BLaER1 treated with 17β-estradiol and CSF1 and Interleukin-3, amounts not matched to agents 10 nM and 100 nM (cell line): ENCODE data around the gene C12orf57.

Source experiments
- H3K27ac ChIP-seq, 11 experiments: shearing (Covaris generic); formaldehyde crosslinking; 2 replicates each; pipeline ENCODE4 v1.8.1; 2022
- H3K27me3 ChIP-seq, 11 experiments: shearing (Covaris generic); formaldehyde crosslinking; 2 replicates each; pipeline ENCODE4 v1.8.1; 2022
- H3K36me3 ChIP-seq, 11 experiments: shearing (Covaris generic); formaldehyde crosslinking; 2 replicates each; pipeline ENCODE4 v1.8.1; 2022
- H3K4me1 ChIP-seq, 10 experiments: shearing (Covaris generic); formaldehyde crosslinking; 2 replicates each; pipeline ENCODE4 v1.8.1; 2022
- H3K4me2 ChIP-seq, 11 experiments: shearing (Covaris generic); formaldehyde crosslinking; 2 replicates each; pipeline ENCODE4 v1.8.1; 2022
- H3K4me3 ChIP-seq, 10 experiments: shearing (Covaris generic); formaldehyde crosslinking; 2 replicates each; pipeline ENCODE4 v1.8.1; 2022
- H3K9ac ChIP-seq, 11 experiments: shearing (Covaris generic); formaldehyde crosslinking; 2 replicates each; pipeline ENCODE4 v1.8.1; 2022
- H3K9me3 ChIP-seq, 11 experiments: shearing (Covaris generic); formaldehyde crosslinking; replicated peaks in 1 of 11; 2 replicates each; pipeline ENCODE4 v1.8.1; 2022
- H4K20me1 ChIP-seq, 11 experiments: shearing (Covaris generic); formaldehyde crosslinking; 2 replicates each; pipeline ENCODE4 v1.8.1; 2022
- Cebpa-rat ChIP-seq, 11 experiments: shearing (Covaris generic); IDR thresholded peaks; 2 replicates each; pipeline ENCODE4 v1.8.1; 2022

Gene C12orf57

DNA sequence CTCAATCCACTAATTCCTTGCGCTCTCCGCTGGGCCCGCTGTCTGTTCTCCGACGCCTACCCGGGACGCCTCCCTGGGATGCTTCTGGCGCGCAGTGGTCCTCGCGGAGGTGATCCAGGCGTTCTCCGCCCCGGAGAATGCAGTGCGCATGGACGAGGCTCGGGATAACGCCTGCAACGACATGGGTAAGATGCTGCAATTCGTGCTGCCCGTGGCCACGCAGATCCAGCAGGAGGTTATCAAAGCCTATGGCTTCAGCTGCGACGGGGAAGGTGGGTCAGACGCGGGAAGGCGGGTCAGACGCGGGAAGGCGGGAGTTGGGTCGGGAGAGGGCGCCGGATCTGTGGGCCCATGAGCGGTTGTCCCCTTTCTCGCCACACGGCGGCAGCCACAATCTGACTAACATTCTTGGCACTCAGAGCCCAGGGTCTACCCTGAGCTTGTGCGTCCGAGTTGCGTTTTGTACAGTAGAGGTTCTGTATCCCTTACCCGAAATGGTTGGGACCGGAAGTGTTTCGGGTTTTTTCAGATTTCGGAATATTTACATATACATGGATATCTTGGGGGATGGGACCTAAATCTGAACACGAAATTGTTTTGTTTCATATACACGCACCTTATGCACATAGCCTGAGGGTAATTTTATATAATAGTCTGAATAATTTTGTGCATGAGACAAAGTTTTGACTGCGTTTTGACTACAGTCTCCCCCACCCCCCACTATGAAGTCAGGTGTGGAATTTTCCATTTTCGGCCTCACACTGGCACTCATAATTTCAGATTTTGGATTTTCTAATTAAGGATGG lies 762 bp downstream of the C12orf57 start:
- Histone ChIP-seq H3K9ac (peak overlapping the region; percentile 77 to 98 (median 89)), H3K4me3 (peak overlapping the region; percentile 60 to 79 (median 73)), H3K27ac (peak overlapping the region; percentile 86 to 96 (median 93); a peak in 21 of 22 replicates), H3K4me2 (peak overlapping the region; percentile 87 to 100 (median 97)), H3K36me3 (peaks cover 5 to 31% (median 22%) of the 10 kb centered on the region in 11 experiments; a peak in 20 of 22 replicates), H3K9me3 (no peaks in the 10 kb centered on the region), H4K20me1 (no peaks in the 10 kb centered on the region), H3K27me3 (no peaks in the 10 kb centered on the region), H3K4me1 (peaks cover 54 to 75% (median 65%) of the 10 kb centered on the region in 10 experiments)
- TF ChIP-seq Cebpa-rat (IDR thresholded peaks at IDR 0.05) = no peak

DNA sequence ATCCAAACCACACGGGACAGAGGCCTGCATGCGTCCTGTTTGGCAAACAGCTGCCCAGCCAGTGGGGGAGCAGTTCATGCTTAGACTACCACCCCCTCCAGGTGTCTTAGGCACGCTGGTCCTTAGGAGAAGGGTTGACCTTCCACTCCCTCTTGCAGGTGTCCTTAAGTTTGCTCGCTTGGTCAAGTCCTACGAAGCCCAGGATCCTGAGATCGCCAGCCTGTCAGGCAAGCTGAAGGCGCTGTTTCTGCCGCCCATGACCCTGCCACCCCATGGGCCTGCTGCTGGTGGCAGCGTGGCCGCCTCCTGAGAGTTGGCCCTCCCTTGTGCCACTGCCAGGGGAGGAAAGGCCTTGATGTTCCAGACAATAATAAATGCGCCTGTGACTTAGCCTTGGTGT lies 1.8 kb downstream of the C12orf57 start:
- peak overlapping the region; percentile 87 to 100 (median 97) for H3K4me2 ChIP-seq
- peaks cover 5 to 21% (median 12%) of the 10 kb centered on the region in 11 experiments; a peak in 20 of 22 replicates for H3K36me3 ChIP-seq
- no peak for TF ChIP-seq Cebpa-rat (IDR thresholded peaks at IDR 0.05)
- peaks cover 65 to 85% (median 75%) of the 10 kb centered on the region in 10 experiments for H3K4me1 ChIP-seq
- H3K9me3 ChIP-seq = no peaks in the 10 kb centered on the region
- no peaks in the 10 kb centered on the region for H3K27me3 ChIP-seq
- peak overlapping the region; percentile 58 to 98 (median 89); a peak in 21 of 22 replicates for H3K9ac ChIP-seq
- H3K27ac ChIP-seq = peak overlapping the region; percentile 44 to 96 (median 91); a peak in 21 of 22 replicates
- H3K4me3 ChIP-seq = peak overlapping the region; percentile 31 to 79 (median 73); a peak in 19 of 20 replicates
- no peaks in the 10 kb centered on the region for H4K20me1 ChIP-seq

DNA sequence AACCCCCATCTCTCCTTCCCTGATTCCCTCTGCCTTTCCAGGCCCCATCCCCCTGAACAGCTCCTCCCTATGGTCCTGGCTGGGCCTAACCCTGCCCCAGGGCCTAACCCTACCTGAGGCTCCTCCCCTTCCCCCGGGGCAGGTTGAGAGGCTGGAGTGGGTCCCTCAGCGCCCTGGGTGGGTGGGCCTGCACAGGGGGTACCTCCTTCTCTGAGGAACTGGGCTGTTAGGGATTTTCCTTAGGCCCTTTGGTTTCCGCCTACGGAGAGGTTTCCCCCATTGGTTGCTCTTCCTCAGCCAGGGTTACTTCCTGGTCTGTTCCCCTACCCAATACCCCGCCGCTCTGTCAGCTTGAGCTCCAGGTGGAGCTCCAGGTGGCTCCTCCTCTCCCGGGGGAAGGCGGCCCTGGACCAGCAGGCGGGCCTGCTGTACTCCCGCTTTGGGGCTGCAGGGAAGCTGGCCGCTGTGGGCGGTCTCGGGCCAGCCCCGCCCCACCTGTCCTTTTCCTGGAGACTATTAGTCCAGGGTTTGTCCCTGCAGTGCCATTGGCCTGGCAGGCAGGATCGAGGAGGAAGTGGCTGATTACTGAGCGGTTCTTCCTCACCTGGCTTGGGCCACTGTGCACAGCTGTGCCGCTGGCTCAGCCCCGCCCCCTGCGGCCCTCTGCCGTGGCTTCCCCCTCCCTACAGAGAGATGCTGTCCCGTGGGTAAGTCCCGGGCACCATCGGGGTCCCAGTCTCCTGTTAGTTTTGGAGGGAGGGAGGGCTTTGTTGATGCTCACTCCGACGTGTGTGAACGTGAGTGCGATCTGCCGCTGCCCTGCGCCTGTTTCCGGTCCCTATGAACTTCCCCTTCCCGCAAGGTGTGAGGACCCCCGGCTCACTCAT lies 2.5 kb downstream of the C12orf57 start:
- no peak for TF ChIP-seq Cebpa-rat (IDR thresholded peaks at IDR 0.05)
- Histone ChIP-seq H3K4me1 (peaks cover 69 to 90% (median 79%) of the 10 kb centered on the region in 10 experiments), H4K20me1 (no peaks in the 10 kb centered on the region), H3K9ac (peak overlapping the region; percentile 58 to 98 (median 89); a peak in 21 of 22 replicates), H3K36me3 (peaks cover 5 to 14% (median 5%) of the 10 kb centered on the region in 11 experiments; a peak in 18 of 22 replicates), H3K4me3 (peak overlapping the region; percentile 31 to 79 (median 73)), H3K4me2 (peak overlapping the region; percentile 87 to 100 (median 97)), H3K27me3 (no peaks in the 10 kb centered on the region), H3K27ac (peak overlapping the region; percentile 44 to 96 (median 91); a peak in 21 of 22 replicates), H3K9me3 (no peaks in the 10 kb centered on the region)

DNA sequence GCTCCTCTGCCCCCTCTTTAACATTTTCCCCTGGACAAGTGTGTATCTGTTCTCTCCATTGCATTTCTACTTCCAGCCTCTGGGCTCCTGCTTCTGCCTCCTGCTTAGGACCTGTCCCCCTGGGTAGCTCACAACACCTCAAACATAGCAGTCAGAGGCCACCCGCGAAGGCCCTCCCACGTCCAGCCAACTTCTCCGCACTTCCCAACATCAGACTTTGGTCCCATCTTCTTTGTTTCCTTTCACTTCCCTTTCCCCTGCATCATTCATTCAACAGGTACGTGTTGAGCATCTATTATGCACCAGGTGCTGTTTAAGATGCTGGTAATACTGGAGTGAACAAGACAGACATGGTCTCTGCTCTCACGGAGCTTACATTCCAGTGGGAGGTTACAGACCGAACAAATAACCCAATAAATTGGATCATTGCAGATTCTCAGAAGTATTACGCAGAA lies 3.1 kb downstream of the C12orf57 start:
- Histone ChIP-seq H3K36me3 (peaks cover 0 to 7% (median 0%) of the 10 kb centered on the region in 11 experiments; a peak in 8 of 22 replicates), H3K4me3 (peak overlapping the region; percentile 31 to 79 (median 73)), H3K4me1 (peaks cover 68 to 92% (median 76%) of the 10 kb centered on the region in 10 experiments), H3K9me3 (no peaks in the 10 kb centered on the region), H3K9ac (peak overlapping the region in 10 of 11 experiments; percentile 77 to 98 (median 90); a peak in 19 of 22 replicates), H3K27ac (peak overlapping the region in 10 of 11 experiments; percentile 56 to 96 (median 92); a peak in 16 of 22 replicates), H4K20me1 (no peaks in the 10 kb centered on the region), H3K27me3 (no peaks in the 10 kb centered on the region), H3K4me2 (peak overlapping the region; percentile 87 to 100 (median 97))
- TF ChIP-seq Cebpa-rat (IDR thresholded peaks at IDR 0.05) = no peak

DNA sequence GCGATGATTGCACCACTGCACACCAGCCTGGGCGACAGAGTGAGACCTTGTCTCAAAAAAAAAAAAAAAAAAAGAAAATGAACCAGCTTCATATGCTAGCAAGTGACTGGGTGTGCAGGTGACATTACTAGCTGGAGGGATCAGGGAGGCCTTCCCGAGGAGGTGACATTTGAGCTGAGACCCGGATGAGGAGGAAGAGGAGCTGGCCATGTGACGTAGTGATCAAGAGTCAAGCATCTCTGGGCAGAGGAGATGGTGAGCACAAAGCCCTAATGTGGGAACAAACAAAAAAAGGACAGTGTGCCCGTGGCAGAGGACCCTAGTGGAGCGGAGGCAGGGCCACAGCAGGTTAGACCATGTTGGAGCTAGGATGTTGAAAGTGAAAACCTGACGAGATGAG lies 3.8 kb downstream of the C12orf57 start:
- Histone ChIP-seq H3K4me3 (no peak overlapping the region), H3K4me1 (peaks cover 64 to 92% (median 72%) of the 10 kb centered on the region in 10 experiments), H3K4me2 (peak overlapping the region in 6 of 11 experiments; percentile 5 to 99 (median 98); a peak in 3 of 22 replicates)

DNA sequence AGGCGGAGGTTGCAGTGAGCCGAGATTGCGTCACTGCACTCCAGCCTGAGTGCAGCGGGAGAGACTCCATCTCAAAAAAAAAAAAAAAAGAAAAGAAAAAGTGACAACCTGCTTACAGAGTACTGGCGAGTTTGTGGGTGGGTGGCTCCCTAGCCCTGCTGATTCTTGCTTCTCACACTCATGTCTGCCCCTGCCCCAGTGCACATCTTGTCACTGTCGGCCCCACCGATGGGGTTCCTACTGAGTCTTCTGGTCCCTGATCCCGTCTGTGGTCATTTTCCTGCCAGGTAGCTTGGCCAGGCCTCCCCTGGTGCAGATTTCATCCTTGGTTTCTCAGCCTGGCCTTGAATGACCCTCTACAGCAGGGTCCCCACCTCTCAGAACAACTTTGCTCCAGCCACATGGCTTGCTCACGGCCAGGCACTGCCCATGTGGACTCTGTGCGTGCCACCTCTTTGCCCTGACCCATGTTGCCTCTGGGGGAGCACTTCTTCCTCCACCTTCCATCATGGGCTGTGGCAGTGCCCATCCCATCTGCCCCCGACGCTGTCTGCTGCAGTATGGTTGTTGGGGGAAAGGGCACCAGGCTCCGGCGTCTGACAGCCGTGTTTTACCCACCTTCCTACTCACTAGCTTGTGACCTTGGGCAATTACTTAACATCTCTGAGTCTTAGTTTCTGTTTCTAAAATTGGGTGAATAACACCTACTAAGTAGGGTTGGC lies 5.2 kb downstream of the C12orf57 start:
- Histone ChIP-seq H3K4me1 (peaks cover 58 to 91% (median 76%) of the 10 kb centered on the region in 10 experiments), H3K27ac (peak overlapping the region in 8 of 11 experiments; percentile 8 to 93 (median 26); a peak in 8 of 22 replicates), H3K4me2 (peak overlapping the region; percentile 45 to 99 (median 67)), H3K4me3 (no peak overlapping the region), H4K20me1 (peaks cover 0 to 9% (median 0%) of the 10 kb centered on the region in 11 experiments; a peak in 2 of 22 replicates), H3K9me3 (no peaks in the 10 kb centered on the region), H3K9ac (peak overlapping the region in 6 of 11 experiments; percentile 7 to 43 (median 15); a peak in 5 of 22 replicates), H3K27me3 (no peaks in the 10 kb centered on the region), H3K36me3 (peaks cover 0 to 15% (median 0%) of the 10 kb centered on the region in 11 experiments; a peak in 5 of 22 replicates)
- TF ChIP-seq Cebpa-rat (IDR thresholded peaks at IDR 0.05) = peak in 2 of 11 experiments; percentile 38 to 56; a peak in 1 of 22 replicates

More for the DNA sequence above, 3.8 kb downstream of the C12orf57 start:
- H3K27ac ChIP-seq = no peak overlapping the region; a peak in 1 of 22 replicates
- no peaks in the 10 kb centered on the region for H3K27me3 ChIP-seq
- no peaks in the 10 kb centered on the region for H4K20me1 ChIP-seq
- TF ChIP-seq Cebpa-rat (IDR thresholded peaks at IDR 0.05) = no peak
- no peaks in the 10 kb centered on the region for H3K9me3 ChIP-seq
- H3K36me3 ChIP-seq = peaks cover 0 to 9% (median 0%) of the 10 kb centered on the region in 11 experiments; a peak in 6 of 22 replicates
- no peak overlapping the region for H3K9ac ChIP-seq

DNA sequence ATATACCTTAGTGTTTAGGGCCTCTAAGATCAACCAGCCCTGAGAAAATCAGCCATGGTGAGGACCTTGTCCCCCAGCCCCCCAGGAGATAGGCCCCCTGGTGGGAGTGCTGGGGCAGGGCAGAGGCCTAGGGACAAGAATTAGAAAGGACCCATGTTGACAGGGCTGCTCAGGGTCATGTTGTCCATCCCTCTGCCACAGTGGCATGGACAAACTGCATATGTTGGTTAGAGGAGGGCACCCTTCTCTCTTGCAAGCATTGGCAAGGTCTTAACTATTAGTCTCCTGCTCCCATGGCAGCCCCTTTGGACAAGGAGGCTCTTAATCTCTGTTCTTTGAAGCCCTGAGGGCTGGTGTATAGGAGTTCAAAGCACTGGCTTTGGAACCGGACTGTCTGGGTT lies 6.6 kb downstream of the C12orf57 start:
- Histone ChIP-seq H4K20me1 (peaks cover 0 to 22% (median 5%) of the 10 kb centered on the region in 11 experiments; a peak in 10 of 22 replicates), H3K4me1 (peaks cover 64 to 97% (median 83%) of the 10 kb centered on the region in 10 experiments), H3K27me3 (no peaks in the 10 kb centered on the region), H3K9ac (peak overlapping the region; percentile 88 to 95 (median 92); a peak in 19 of 22 replicates), H3K4me2 (peak overlapping the region; percentile 92 to 100 (median 99)), H3K4me3 (peak overlapping the region; percentile 78 to 99 (median 86); a peak in 17 of 20 replicates), H3K36me3 (peaks cover 0 to 27% (median 9%) of the 10 kb centered on the region in 11 experiments; a peak in 12 of 22 replicates), H3K27ac (peak overlapping the region; percentile 82 to 95 (median 93); a peak in 20 of 22 replicates), H3K9me3 (no peaks in the 10 kb centered on the region)
- no peak for TF ChIP-seq Cebpa-rat (IDR thresholded peaks at IDR 0.05)
